WTC11 (cell line): ENCODE measurements around the gene MNS1. TPM values are rescaled to one million over a fixed set of nuclear protein-coding genes. Genes with fewer than 3 reads are reported as not detected.

ENCODE experiments used
- ATAC-seq: fragments of 200-7000 bp; cut with Tn5 transposase; 2 replicates; pipeline ENCODE4 v1.10.0; 2021; ENCODE audit warnings: mild to moderate bottlenecking, moderate library complexity
- CTCF ChIA-PET: fragments of 300-600 bp; sonication (Branson Sonifier 250); formaldehyde crosslinking; loops from one replicate; lab custom pipeline; 2021; ENCODE audit warnings: antibody characterized with exemption; lab: Charles Lee
- POLR2A ChIA-PET: fragments of 350-600 bp; sonication (Branson Sonifier 250); formaldehyde crosslinking; loops from one replicate; lab custom pipeline; 2021; ENCODE audit warnings: antibody characterized with exemption; lab: Charles Lee
- DNase-seq: peaks from one replicate; pipeline ENCODE4 v3.0.0; 2021; ENCODE audit warnings: low spot score
- H3K27ac Mint-ChIP-seq: 2 replicates; pipeline ENCODE4 v1.8.0; 2021; ENCODE audit warnings: mixed read lengths
- H3K27me3 Mint-ChIP-seq: 2 replicates; pipeline ENCODE4 v1.8.0; 2021; ENCODE audit warnings: low read depth, mild to moderate bottlenecking, moderate library complexity, mixed read lengths
- H3K36me3 Mint-ChIP-seq: 2 replicates; pipeline ENCODE4 v1.8.0; 2021; ENCODE audit warnings: mixed read lengths
- H3K4me1 Mint-ChIP-seq: 2 replicates; pipeline ENCODE4 v1.8.0; 2022; ENCODE audit warnings: mixed read lengths
- H3K4me3 Mint-ChIP-seq: 2 replicates; pipeline ENCODE4 v1.8.0; 2021; ENCODE audit warnings: mild to moderate bottlenecking, moderate library complexity, mixed read lengths
- H3K9me3 Mint-ChIP-seq: 2 replicates; pipeline ENCODE4 v1.8.0; 2021; ENCODE audit warnings: mixed read lengths
- CBFB ChIP-seq: sonication (generic); formaldehyde crosslinking; IDR thresholded peaks from 2 replicates; pipeline ENCODE4 v1.8.1; 2022; ENCODE audit warnings: mild to moderate bottlenecking, low read depth, missing genetic modification reagents
- CREM ChIP-seq: sonication (generic); formaldehyde crosslinking; IDR thresholded peaks from 2 replicates; pipeline ENCODE4 v1.8.1; 2022; ENCODE audit warnings: mild to moderate bottlenecking, missing genetic modification reagents, moderate library complexity
- ERG ChIP-seq: fragments of 250-450 bp; sonication (Bioruptor Pico); IDR thresholded peaks from 2 replicates; pipeline ENCODE4 v1.8.0; 2021; ENCODE audit warnings: mild to moderate bottlenecking
- ETV6 ChIP-seq: sonication (generic); formaldehyde crosslinking; IDR thresholded peaks from 2 replicates; pipeline ENCODE4 v1.8.1; 2022; ENCODE audit warnings: mild to moderate bottlenecking, missing genetic modification reagents
- HMGA2 ChIP-seq: fragments of 250-450 bp; sonication (Bioruptor Pico); IDR thresholded peaks from 2 replicates; pipeline ENCODE4 v1.4.0; 2021; ENCODE audit warnings: mild to moderate bottlenecking, moderate library complexity
- JUN ChIP-seq: sonication (generic); formaldehyde crosslinking; IDR thresholded peaks from 2 replicates; pipeline ENCODE4 v1.8.0; 2023; ENCODE audit warnings: mild to moderate bottlenecking, missing genetic modification reagents
- PREB ChIP-seq: sonication (generic); formaldehyde crosslinking; IDR thresholded peaks from 2 replicates; pipeline ENCODE4 v1.8.1; 2022; ENCODE audit warnings: mild to moderate bottlenecking, missing genetic modification reagents, moderate library complexity, borderline replicate concordance
- SMAD3 ChIP-seq: sonication (generic); formaldehyde crosslinking; IDR thresholded peaks from 2 replicates; pipeline ENCODE4 v1.8.0; 2022; ENCODE audit warnings: missing genetic modification reagents, mild to moderate bottlenecking, borderline replicate concordance
- SOX15 ChIP-seq: fragments of 250-450 bp; sonication (Bioruptor Pico); IDR thresholded peaks from 2 replicates; pipeline ENCODE4 v1.9.0; 2021; ENCODE audit warnings: mild to moderate bottlenecking
- TP53 ChIP-seq: sonication (generic); formaldehyde crosslinking; IDR thresholded peaks from 2 replicates; pipeline ENCODE4 v1.8.1; 2023; ENCODE audit warnings: mild to moderate bottlenecking, missing genetic modification reagents
- ZBTB43 ChIP-seq: sonication (generic); formaldehyde crosslinking; IDR thresholded peaks from 2 replicates; pipeline ENCODE4 v1.8.1; 2023; ENCODE audit warnings: mild to moderate bottlenecking, missing genetic modification reagents
- ZNF232 ChIP-seq: sonication (generic); formaldehyde crosslinking; IDR thresholded peaks from 2 replicates; pipeline ENCODE4 v1.8.0; 2022; ENCODE audit warnings: mild to moderate bottlenecking, missing genetic modification reagents
- ZNF317 ChIP-seq: sonication (generic); formaldehyde crosslinking; IDR thresholded peaks from 2 replicates; pipeline ENCODE4 v1.8.1; 2023; ENCODE audit warnings: low read depth, mild to moderate bottlenecking, moderate library complexity, missing genetic modification reagents, borderline replicate concordance
- ZNF423 ChIP-seq: fragments of 250-450 bp; sonication (Bioruptor Pico); IDR thresholded peaks from 2 replicates; pipeline ENCODE4 v2.1.2; 2022; ENCODE audit warnings: mild to moderate bottlenecking, moderate library complexity
- ZNF671 ChIP-seq: fragments of 250-450 bp; sonication (Bioruptor Pico); IDR thresholded peaks from 2 replicates; pipeline ENCODE4 v1.8.0; 2021; ENCODE audit warnings: mild to moderate bottlenecking
- total RNA-seq: library from RNA; stranded (reverse); gene quantifications from 3 replicates; pipeline ENCODE4 v1.2.3, GENCODE V29; 2021
- TF ChIP-seq, protein P1 (sequence below): sonication (generic); formaldehyde crosslinking; IDR thresholded peaks from 2 replicates; pipeline ENCODE4 v1.8.1; 2022; ENCODE audit warnings: mild to moderate bottlenecking, moderate library complexity, missing genetic modification reagents
- TF ChIP-seq, protein P2 (sequence below): sonication (generic); formaldehyde crosslinking; IDR thresholded peaks from 2 replicates; pipeline ENCODE4 v1.8.1; 2023; ENCODE audit warnings: mild to moderate bottlenecking, missing genetic modification reagents, borderline replicate concordance
- TF ChIP-seq, protein P3 (sequence below): sonication (generic); formaldehyde crosslinking; conservative IDR thresholded peaks from 2 replicates; pipeline ENCODE4 v1.8.1; 2022; ENCODE audit warnings: mild to moderate bottlenecking, missing genetic modification reagents

Gene MNS1
- total RNA-seq, 1 experiment from 2014 or later: 4.4 TPM

GRCh38 chr15:56475351-56475750 lies 10.4 kb upstream of the MNS1 start:
- ChIA-PET CTCF (interaction anchor here (1.1 kb wide), 1 partner anchor 16 kb away, joined by 6 read pairs; no protein-coding TSS in a partner anchor), POLR2A (no interaction called here)
- Mint-ChIP-seq H3K36me3 (no peaks in the 10 kb centered on the region), H3K27me3 (no peaks in the 10 kb centered on the region; the same call in 1 of the 2 replicates), H3K4me3 (no peak overlapping the region), H3K4me1 (no peaks in the 10 kb centered on the region), H3K9me3 (peaks cover 12% of the 10 kb centered on the region), H3K27ac (no peak overlapping the region)
- TF ChIP-seq ZNF671 (CRISPR knock-in tag) (no peak), ETV6 (CRISPR knock-in tag) (no peak), ZNF423 (CRISPR knock-in tag) (no peak), JUN (CRISPR knock-in tag) (no peak), CREM (no peak), SOX15 (CRISPR knock-in tag) (no peak), HMGA2 (CRISPR knock-in tag) (no peak), ZNF317 (CRISPR knock-in tag) (no peak)
- DNase-seq: no peak
- ATAC-seq: no peak

- ATAC-seq (no peak), DNase-seq (no peak)
- POLR2A ChIA-PET: no interaction called here
- Mint-ChIP-seq H3K4me1 (no peaks in the 10 kb centered on the region), H3K4me3 (no peak overlapping the region), H3K27ac (no peak overlapping the region), H3K9me3 (no peaks in the 10 kb centered on the region), H3K36me3 (no peaks in the 10 kb centered on the region), H3K27me3 (peaks cover 8% of the 10 kb centered on the region)
- CTCF ChIA-PET: interaction anchor here (1.3 kb wide), 1 partner anchor 18 kb away, joined by 3 read pairs; no protein-coding TSS in a partner anchor
- TF ChIP-seq ZBTB43 (CRISPR knock-in tag): no peak
- TF ChIP-seq CBFB (CRISPR knock-in tag): no peak
- TF ChIP-seq PREB (CRISPR knock-in tag): no peak
Measured at GRCh38 chr15:56473017-56473416, 8.1 kb upstream of the MNS1 start.

- Mint-ChIP-seq H3K4me1 (no peaks in the 10 kb centered on the region), H3K4me3 (no peak overlapping the region), H3K27ac (no peak overlapping the region), H3K27me3 (peaks cover 12% of the 10 kb centered on the region), H3K36me3 (no peaks in the 10 kb centered on the region), H3K9me3 (no peaks in the 10 kb centered on the region)
- ChIA-PET CTCF (interaction anchor here (1.3 kb wide), 1 partner anchor 19 kb away, joined by 3 read pairs; no protein-coding TSS in a partner anchor), POLR2A (interaction anchor here (0.6 kb wide), 1 partner anchor 1945 kb away, joined by 4 read pairs; no protein-coding TSS in a partner anchor)
- ATAC-seq: no peak
- TF ChIP-seq, protein P1, sequence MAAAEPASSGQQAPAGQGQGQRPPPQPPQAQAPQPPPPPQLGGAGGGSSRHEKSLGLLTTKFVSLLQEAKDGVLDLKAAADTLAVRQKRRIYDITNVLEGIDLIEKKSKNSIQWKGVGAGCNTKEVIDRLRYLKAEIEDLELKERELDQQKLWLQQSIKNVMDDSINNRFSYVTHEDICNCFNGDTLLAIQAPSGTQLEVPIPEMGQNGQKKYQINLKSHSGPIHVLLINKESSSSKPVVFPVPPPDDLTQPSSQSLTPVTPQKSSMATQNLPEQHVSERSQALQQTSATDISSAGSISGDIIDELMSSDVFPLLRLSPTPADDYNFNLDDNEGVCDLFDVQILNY (CRISPR knock-in tag): no peak
- TF ChIP-seq SMAD3 (CRISPR knock-in tag): no peak
- DNase-seq: no peak
Measured at GRCh38 chr15:56472278-56472677, 7.3 kb upstream of the MNS1 start.

DNA sequence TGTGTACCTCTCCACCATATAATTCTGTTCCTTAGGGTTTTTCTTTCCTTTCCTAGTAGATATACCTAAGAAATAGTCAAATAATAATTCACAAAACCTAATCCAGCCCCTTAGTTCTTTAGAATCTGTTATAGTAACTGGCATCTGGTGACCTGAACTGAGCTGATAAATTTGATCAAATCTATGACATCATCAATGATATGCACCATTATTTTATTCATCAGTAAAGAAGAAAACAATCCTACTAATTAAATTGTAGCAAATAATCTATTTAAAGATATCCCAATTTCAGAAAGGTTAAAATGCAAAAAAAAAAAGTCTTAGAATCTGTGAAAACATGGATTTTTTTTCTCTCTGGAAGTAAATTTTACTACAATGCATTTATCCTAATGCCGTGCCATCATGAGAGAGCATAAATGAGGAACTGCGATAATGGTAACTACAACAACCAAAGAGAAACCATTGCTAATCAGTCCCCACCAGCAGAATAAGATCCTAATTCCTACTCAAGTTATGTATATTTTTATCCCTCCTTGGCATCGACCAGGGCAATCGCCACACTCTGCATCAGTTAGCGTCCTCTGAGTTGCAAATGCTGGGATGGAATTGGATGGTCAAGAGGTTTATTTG lies 6.6 kb upstream of the MNS1 start:
- Mint-ChIP-seq H3K4me3 (no peak overlapping the region), H3K27me3 (peaks cover 15% of the 10 kb centered on the region), H3K27ac (no peak overlapping the region), H3K9me3 (no peaks in the 10 kb centered on the region), H3K4me1 (no peaks in the 10 kb centered on the region), H3K36me3 (no peaks in the 10 kb centered on the region)
- DNase-seq (no peak), ATAC-seq (no peak)
- no peak for TF ChIP-seq TP53
- TF ChIP-seq, protein P2, sequence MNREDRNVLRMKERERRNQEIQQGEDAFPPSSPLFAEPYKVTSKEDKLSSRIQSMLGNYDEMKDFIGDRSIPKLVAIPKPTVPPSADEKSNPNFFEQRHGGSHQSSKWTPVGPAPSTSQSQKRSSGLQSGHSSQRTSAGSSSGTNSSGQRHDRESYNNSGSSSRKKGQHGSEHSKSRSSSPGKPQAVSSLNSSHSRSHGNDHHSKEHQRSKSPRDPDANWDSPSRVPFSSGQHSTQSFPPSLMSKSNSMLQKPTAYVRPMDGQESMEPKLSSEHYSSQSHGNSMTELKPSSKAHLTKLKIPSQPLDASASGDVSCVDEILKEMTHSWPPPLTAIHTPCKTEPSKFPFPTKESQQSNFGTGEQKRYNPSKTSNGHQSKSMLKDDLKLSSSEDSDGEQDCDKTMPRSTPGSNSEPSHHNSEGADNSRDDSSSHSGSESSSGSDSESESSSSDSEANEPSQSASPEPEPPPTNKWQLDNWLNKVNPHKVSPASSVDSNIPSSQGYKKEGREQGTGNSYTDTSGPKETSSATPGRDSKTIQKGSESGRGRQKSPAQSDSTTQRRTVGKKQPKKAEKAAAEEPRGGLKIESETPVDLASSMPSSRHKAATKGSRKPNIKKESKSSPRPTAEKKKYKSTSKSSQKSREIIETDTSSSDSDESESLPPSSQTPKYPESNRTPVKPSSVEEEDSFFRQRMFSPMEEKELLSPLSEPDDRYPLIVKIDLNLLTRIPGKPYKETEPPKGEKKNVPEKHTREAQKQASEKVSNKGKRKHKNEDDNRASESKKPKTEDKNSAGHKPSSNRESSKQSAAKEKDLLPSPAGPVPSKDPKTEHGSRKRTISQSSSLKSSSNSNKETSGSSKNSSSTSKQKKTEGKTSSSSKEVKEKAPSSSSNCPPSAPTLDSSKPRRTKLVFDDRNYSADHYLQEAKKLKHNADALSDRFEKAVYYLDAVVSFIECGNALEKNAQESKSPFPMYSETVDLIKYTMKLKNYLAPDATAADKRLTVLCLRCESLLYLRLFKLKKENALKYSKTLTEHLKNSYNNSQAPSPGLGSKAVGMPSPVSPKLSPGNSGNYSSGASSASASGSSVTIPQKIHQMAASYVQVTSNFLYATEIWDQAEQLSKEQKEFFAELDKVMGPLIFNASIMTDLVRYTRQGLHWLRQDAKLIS (CRISPR knock-in tag): no peak
- TF ChIP-seq ZNF232 (CRISPR knock-in tag): no peak
- TF ChIP-seq SOX15 (CRISPR knock-in tag): no peak
- no peak for TF ChIP-seq ERG (CRISPR knock-in tag)
- TF ChIP-seq, protein P3, sequence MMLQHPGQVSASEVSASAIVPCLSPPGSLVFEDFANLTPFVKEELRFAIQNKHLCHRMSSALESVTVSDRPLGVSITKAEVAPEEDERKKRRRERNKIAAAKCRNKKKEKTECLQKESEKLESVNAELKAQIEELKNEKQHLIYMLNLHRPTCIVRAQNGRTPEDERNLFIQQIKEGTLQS (CRISPR knock-in tag): no peak
- CTCF ChIA-PET: no interaction called here
- POLR2A ChIA-PET: interaction anchor here (0.6 kb wide), 1 partner anchor 1945 kb away, joined by 4 read pairs; no protein-coding TSS in a partner anchor
